ENCODE results near the gene THRB.

The THRB gene

GRCh38 chr3:24069045-24069444 lies 425.6 kb downstream of the THRB start:
- no peak for DNase-seq

GRCh38 chr3:24067483-24067882 lies 427.2 kb downstream of the THRB start:
- DNase-seq: no peak
